Heart right ventricle (tissue), 16 donors: ENCODE measurements around the gene DNAJB5. TPM values are rescaled to one million over a fixed set of nuclear protein-coding genes. Genes with fewer than 3 reads are reported as not detected.

ENCODE experiments used
- ATAC-seq, 8 donors: fragments of 200-7000 bp; cut with Tn5 transposase; one replicate each; pipeline ENCODE4 v1.9.1; 2020; ENCODE audit warnings: mild to moderate bottlenecking in 8 of 8, moderate library complexity in 8 of 8, moderate number of reproducible peaks in 1 of 8
- DNase-seq, 2 donors: peaks; one replicate each; pipeline ENCODE4 v3.0.0-alpha.2; 2020
- H3K27ac ChIP-seq, 10 donors: fragments of 200-600 bp; sonication (generic) in 2 of 10; one replicate each; pipeline versions ENCODE4 v1.5.0 to v1.8.0; 2020 to 2022; ENCODE audit warnings: mild to moderate bottlenecking in 3 of 10
- H3K27me3 ChIP-seq, 7 donors: fragments of 200-600 bp; one replicate each; pipeline ENCODE4 v1.8.0; 2021 to 2022; ENCODE audit warnings: mild to moderate bottlenecking in 2 of 7
- H3K36me3 ChIP-seq, 9 donors: fragments of 200-600 bp; sonication (generic) in 1 of 9; one replicate each; pipeline versions ENCODE4 v1.5.0 to v1.8.0; 2020 to 2022; ENCODE audit warnings: mild to moderate bottlenecking in 2 of 9
- H3K4me1 ChIP-seq, 9 donors: fragments of 200-600 bp; sonication (generic) in 1 of 9; one replicate each; pipeline versions ENCODE4 v1.5.0 to v1.8.0; 2020 to 2022; ENCODE audit warnings: mild to moderate bottlenecking in 4 of 9
- H3K4me3 ChIP-seq, 10 donors: fragments of 200-600 bp; sonication (generic) in 2 of 10; one replicate each; pipeline versions ENCODE4 v1.5.0 to v1.8.0; 2020 to 2022; ENCODE audit warnings: mild to moderate bottlenecking in 7 of 10, moderate library complexity in 2 of 10
- H3K9me3 ChIP-seq, 11 donors: fragments of 200-600 bp in 10 of 11; sonication (generic) in 2 of 11; one replicate each; pipeline versions ENCODE4 v1.5.0 to v1.8.0; 2013 to 2022; ENCODE audit warnings: mild to moderate bottlenecking in 2 of 11, control low read depth in 1 of 11, moderate library complexity in 1 of 11
- WGBS, 2 donors: extraction: QIAGEN DNeasy Blood & Tissue Kit; methylation state at CpG; one replicate each; pipeline ENCODE4 v1.1.7; 2013; ENCODE audit warnings: inconsistent platforms in 1 of 2; 5-methylcytosine and 5-hydroxymethylcytosine counted together
- intact Hi-C, 10 donors: fragments of 100-400 bp; cut with DNase I; formaldehyde crosslinking; loops; one replicate each; pipeline versions ENCODE4 v1.11.1 to v1.14.2; 2022
- polyA plus RNA-seq, 2 donors: library from polyadenylated mRNA; stranded (reverse); fragments of 200-250 nt; gene quantifications; one replicate each; pipeline ENCODE4 v1.2.3, GENCODE V29; 2013
- total RNA-seq, 10 donors: library from RNA; stranded (reverse); fragmentation: NEBNext Ultra II Directional in 3 of 10; extraction: Animal tissue kit (Norgen Biotek cat#: 25700) in 3 of 10; gene quantifications; one replicate each; pipeline versions ENCODE4 v1.2.1 to v1.2.4, GENCODE V29; 2021 to 2023
- TF ChIP-seq, protein P1 (sequence below), 9 donors: fragments of 200-600 bp; sonication (generic) in 2 of 9; IDR thresholded peaks; one replicate each; pipeline versions ENCODE4 v1.5.0 to v1.8.0; 2021 to 2022; ENCODE audit warnings: antibody characterized with exemption in 9 of 9, mild to moderate bottlenecking in 5 of 9, moderate library complexity in 1 of 9
- donor health status: Arrhythmogenic right ventricular cardiomyopathy.
- donor health status: ischemic (EF 13 %, LVEDD 7.1; RV severe dilation, severe dysfunction).
- donor health status: healthy with polysubstance abuse.
- donor health status: DM: no; HTN: yes; CAD: no.
- donor health status: DM: no; HTN: no; CAD: no.
- donor health status: ischemic (EF 25% LVEDD 6.9; RV normal size, moderate dysfunction).
- donor health status: ischemic (EF 25% LVEDD 5.7; RV mildly dilated, moderate dysfunction).
- donor health status: healthy.
- donor health status: DM: yes; HTN: yes; CAD: no.
- donor health status: Ischemic cardiomyopathy.
- donor health status: ischemic (EF 35%, LVEDD 5.7; RV mildly dilated, moderate dysfunction).
- donor health status: nonischemic (EF 11% LVEDD 7.7; RV severe dilation, severe dysfunction).
- donor health status: DM: yes; HTN: yes; CAD: no.
- donor health status: PGD.
- donor health status: ischemic (EF 29% LVEDD 5.4; RV normal size, mild dysfunction).
- donor health status: nonischemic (EF 23%, LVEDD 6.1; RV moderate dilation, normal function).

The DNAJB5 gene
- total and polyA plus RNA-seq, 12 donors: 44.0 to 206 (median 85.1) TPM

DNA sequence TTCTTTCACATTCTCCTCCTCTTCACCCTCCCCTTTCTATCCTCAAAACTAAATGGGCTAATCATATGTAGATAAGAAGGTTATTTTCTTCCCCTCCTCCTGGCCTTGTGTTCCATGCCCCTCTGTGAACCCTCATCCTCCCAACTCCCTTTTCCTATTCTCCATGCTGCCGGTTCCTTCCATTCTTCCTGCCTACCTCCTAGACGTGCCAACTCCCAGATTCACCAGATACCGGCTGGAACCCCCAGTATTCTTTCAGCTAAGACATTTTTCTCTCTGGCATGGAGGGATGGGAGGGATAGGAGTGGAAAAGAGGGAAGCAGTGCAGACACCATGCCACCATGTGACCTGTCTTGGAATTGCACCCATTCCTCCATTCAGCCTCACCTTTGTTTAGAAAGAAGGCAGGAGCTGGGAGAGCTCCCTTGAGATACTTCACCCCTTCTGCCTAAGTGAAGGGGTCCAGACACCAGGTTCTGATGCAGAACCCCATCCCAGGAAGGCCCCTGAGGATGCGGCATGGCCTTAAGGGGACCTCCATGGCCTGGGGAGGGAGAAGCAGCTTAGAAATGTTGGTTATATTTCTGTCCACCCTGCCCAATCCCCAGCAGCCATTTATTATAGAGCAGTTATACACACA lies 4.8 kb downstream of the DNAJB5 start:
- Histone ChIP-seq H3K27me3 (no peaks in the 10 kb centered on the region), H3K9me3 (no peaks in the 10 kb centered on the region), H3K27ac (peak overlapping the region; percentile 84 to 99 (median 95)), H3K4me3 (peak overlapping the region in 9 of 10 donors; percentile 4 to 43 (median 34)), H3K4me1 (peaks cover 26 to 84% (median 62%) of the 10 kb centered on the region in 9 donors), H3K36me3 (peaks cover 0 to 34% (median 18%) of the 10 kb centered on the region in 9 donors)
- intact Hi-C loops: loop anchor here in 5 of 10 donors (5.0 to 10.0 kb wide), 5 partner anchors 60 to 118 kb away; partner anchors contain the start of genes VCP (in 2 of the 5), FANCG (in 1 of the 5) and STOML2 (in 1 of the 5)
- no peak for DNase-seq
- peak in 3 of 8 donors; percentile 11 to 22 (median 13) for ATAC-seq
- TF ChIP-seq, protein P1, sequence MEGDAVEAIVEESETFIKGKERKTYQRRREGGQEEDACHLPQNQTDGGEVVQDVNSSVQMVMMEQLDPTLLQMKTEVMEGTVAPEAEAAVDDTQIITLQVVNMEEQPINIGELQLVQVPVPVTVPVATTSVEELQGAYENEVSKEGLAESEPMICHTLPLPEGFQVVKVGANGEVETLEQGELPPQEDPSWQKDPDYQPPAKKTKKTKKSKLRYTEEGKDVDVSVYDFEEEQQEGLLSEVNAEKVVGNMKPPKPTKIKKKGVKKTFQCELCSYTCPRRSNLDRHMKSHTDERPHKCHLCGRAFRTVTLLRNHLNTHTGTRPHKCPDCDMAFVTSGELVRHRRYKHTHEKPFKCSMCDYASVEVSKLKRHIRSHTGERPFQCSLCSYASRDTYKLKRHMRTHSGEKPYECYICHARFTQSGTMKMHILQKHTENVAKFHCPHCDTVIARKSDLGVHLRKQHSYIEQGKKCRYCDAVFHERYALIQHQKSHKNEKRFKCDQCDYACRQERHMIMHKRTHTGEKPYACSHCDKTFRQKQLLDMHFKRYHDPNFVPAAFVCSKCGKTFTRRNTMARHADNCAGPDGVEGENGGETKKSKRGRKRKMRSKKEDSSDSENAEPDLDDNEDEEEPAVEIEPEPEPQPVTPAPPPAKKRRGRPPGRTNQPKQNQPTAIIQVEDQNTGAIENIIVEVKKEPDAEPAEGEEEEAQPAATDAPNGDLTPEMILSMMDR (IDR thresholded peaks at IDR 0.05): peak; percentile 23 to 66 (median 53)
- WGBS, 2 donors: 17 to 20% methylated on average over 4 of the region's 4 CpGs

DNA sequence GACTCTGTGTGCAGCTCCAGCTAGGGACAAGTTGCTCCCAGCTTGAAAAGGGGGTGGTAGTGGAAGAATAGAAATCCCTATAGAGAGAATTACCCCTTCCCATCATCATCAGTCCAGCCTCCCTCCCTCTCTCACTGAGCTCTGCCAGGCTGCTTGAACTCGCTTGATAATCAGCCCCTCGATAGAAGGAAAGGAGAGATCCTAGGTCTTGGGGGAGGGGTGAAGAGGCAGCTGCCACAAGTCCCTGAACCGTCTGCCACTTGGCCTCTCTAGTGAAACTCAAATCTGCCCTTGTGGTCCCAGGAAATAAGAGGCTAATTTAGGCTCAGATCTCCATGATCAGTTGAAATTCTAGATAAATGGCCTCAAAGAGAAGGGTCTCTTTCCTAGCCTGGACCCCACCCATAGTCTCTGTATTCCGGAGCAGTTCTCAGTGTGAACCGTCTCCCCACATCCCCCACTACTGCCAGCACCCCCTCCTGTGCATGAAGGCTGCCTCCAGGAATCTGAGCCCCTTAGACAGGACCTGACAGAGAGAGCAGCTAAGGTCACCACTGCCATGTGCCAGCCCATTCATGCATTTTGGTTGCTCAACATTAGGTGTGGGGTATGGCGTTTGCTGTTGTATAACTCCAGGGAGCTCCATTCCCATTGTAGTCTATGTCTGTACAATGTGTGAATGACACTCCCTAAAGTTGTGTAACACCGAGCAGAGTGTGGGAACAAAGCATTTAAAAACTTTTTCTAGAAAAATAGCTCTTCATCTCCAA lies 5.5 kb downstream of the DNAJB5 start:
- 27 to 40% methylated on average over 7 of the region's 7 CpGs for WGBS, 2 donors
- intact Hi-C loops: loop anchor here in 5 of 10 donors (5.0 to 10.0 kb wide), 5 partner anchors 60 to 117 kb away; partner anchors contain the start of genes VCP (in 2 of the 5), FANCG (in 1 of the 5) and STOML2 (in 1 of the 5)
- Histone ChIP-seq H3K36me3 (peaks cover 0 to 37% (median 20%) of the 10 kb centered on the region in 9 donors), H3K4me3 (peak overlapping the region in 8 of 10 donors; percentile 4 to 43 (median 36)), H3K27ac (peak overlapping the region; percentile 84 to 99 (median 95)), H3K27me3 (no peaks in the 10 kb centered on the region), H3K4me1 (peaks cover 26 to 82% (median 58%) of the 10 kb centered on the region in 9 donors), H3K9me3 (no peaks in the 10 kb centered on the region)
- ATAC-seq (peak in 1 of 8 donors; percentile 18), DNase-seq (no peak)
- TF ChIP-seq, protein P1 (IDR thresholded peaks at IDR 0.05): no peak

DNA sequence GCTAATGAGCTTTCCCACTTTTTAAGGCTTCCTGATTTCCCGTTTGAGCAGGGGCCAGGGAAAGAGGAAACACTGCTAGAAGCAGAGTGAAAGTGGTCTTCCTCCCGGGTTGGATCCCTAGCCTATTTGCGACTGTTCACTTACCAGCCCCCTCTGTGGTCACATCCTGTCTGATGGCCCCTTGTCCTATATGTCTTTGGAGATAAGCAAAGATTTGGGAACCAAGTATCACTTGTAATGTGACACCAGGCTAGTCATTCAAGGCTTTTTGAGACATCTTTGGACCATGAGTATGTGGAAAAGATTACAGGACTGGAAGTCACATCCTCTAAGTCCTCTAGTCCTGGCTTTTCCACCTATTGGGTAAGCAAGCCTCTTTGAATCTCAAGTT lies 6.1 kb downstream of the DNAJB5 start:
- 23 to 38% methylated on average over 3 of the region's 3 CpGs for WGBS, 2 donors
- ATAC-seq (no peak), DNase-seq (no peak)
- Histone ChIP-seq H3K4me1 (peaks cover 26 to 77% (median 53%) of the 10 kb centered on the region in 9 donors), H3K9me3 (no peaks in the 10 kb centered on the region), H3K27me3 (no peaks in the 10 kb centered on the region), H3K36me3 (peaks cover 0 to 43% (median 20%) of the 10 kb centered on the region in 9 donors), H3K27ac (peak overlapping the region in 8 of 10 donors; percentile 89 to 99 (median 96)), H3K4me3 (peak overlapping the region in 4 of 10 donors; percentile 37 to 43 (median 41))
- intact Hi-C loops: loop anchor here in 3 of 10 donors (10.0 kb wide), 3 partner anchors 59 to 109 kb away; partner anchors contain the start of genes FANCG (in 1 of the 3), STOML2 (in 1 of the 3) and VCP (in 1 of the 3)
- TF ChIP-seq, protein P1 (IDR thresholded peaks at IDR 0.05): no peak
